Right lobe of liver (tissue), 4 donors: ENCODE measurements around the gene SYTL3.

ENCODE experiments used
- POLR2A ChIP-seq: fragments of 450-650 bp; IDR thresholded peaks from one replicate; pipeline ENCODE4 v1.6.1; 2017; ENCODE audit warnings: antibody characterized with exemption, mild to moderate bottlenecking
- TF ChIP-seq, protein P1 (sequence below), 4 donors: fragments of 200-600 bp in 3 of 4; fragments of 450-650 bp in 1 of 4; IDR thresholded peaks; one replicate each; pipeline versions ENCODE4 v1.5.1 to v1.8.0; 2016 to 2022; ENCODE audit warnings: antibody characterized with exemption in 4 of 4, mild to moderate bottlenecking in 2 of 4
- donor health status: DM: no; HTN: no; CAD: no.
- donor health status: DM: no; HTN: no; CAD: no.
- donor health status: DM: no; HTN: yes; CAD: no.

DNA sequence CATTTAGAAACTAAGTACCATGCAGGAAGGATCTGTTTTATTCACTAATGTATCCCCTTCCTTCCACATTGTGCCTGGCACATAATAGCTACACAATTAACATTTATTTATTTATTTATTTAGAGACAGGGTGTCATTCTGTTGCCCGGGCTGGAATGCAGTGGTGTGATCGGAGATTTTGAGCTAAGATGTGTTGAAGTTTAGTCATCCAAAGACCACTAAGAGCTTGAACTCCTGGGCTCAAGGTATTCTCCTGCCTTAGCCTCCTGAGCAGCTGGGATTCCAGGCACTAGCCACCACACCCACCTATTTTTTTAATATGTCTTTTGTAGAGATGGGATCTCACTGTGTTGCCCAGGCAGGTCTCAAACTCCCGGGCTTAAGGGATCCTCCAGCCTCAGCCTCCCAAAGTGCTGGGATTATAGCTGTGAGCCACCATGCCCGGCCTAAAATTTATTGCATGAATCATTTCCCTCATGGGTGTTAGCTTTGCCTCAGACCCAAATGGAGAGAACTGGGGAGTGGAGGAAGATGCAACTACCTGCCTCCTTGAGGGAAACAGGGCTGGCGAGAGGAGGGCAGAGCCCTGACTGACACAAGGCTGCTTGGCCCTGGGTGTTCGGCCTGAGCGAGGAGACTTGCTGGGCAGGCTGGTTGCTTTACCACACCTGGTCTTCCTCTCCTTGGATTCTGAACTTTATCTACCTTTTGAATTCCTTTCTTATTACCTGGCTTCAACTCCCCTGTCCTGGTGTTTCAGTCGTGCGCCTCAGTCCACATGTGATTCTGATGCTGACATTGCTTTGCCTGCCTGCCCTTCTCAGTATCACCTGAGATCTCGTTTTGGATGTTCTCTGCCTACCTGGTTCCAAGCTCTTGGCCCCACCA lies 3.6 kb upstream of the SYTL3 start:
- TF ChIP-seq, protein P1, sequence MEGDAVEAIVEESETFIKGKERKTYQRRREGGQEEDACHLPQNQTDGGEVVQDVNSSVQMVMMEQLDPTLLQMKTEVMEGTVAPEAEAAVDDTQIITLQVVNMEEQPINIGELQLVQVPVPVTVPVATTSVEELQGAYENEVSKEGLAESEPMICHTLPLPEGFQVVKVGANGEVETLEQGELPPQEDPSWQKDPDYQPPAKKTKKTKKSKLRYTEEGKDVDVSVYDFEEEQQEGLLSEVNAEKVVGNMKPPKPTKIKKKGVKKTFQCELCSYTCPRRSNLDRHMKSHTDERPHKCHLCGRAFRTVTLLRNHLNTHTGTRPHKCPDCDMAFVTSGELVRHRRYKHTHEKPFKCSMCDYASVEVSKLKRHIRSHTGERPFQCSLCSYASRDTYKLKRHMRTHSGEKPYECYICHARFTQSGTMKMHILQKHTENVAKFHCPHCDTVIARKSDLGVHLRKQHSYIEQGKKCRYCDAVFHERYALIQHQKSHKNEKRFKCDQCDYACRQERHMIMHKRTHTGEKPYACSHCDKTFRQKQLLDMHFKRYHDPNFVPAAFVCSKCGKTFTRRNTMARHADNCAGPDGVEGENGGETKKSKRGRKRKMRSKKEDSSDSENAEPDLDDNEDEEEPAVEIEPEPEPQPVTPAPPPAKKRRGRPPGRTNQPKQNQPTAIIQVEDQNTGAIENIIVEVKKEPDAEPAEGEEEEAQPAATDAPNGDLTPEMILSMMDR (IDR thresholded peaks at IDR 0.05) = no peak
- TF ChIP-seq POLR2A = no peak
